GM19240 (cell line): ENCODE measurements around the gene S100A16.
A peak's percentile ranks its signal among the peaks of the same experiment; 100 is the strongest.
"Not testable (repeated sequence)": the region's sequence is repeated elsewhere in the genome, so short reads cannot be mapped to it uniquely, and the experiment has no call there.

Source experiments
- DNase-seq: peaks from one replicate; pipeline ENCODE4 v3.0.0; 2011; ENCODE audit warnings: low spot score; ENCODE audit not compliant: insufficient read length

S100A16 gene

DNA sequence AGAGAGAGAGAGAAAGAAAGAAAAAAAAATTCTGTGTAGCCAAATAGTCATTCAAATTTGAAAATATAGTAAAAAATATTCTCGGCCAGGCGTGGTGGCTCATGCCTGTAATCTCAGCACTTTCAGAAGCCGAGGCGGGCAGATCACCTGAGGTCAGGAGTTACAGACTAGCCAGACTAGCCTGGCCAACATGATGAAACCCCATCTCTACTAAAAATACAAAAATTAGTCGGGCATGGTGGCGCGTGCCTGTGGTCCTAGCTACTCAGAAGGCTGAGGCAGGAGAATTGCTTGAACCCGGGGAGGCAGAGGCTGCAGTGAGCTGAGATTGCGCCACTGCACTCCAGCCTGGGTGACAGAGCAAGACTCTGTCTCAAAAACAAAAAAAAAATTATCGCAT, 24.9 kb downstream of the S100A16 start:
- DNase-seq: not testable (repeated sequence)

DNA sequence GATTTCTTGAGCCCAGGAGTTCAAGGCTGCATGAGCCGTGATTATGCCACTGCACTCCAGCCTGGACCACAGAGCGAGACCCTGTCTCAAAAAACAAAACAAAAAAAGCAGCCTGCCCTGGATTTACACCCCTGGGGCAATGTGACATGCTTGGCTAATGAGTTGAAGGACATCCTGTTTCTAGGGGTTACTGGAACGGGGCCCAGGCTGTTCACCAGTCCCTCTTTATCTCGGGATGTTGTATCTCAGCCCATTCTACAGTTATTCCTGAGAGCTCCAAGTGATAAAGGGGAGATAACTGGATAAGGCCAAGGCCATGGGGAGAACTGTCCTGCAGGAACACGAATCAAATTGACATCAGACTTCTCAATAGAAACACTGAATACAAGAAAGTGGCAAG, 25.6 kb downstream of the S100A16 start:
- no peak for DNase-seq

DNA sequence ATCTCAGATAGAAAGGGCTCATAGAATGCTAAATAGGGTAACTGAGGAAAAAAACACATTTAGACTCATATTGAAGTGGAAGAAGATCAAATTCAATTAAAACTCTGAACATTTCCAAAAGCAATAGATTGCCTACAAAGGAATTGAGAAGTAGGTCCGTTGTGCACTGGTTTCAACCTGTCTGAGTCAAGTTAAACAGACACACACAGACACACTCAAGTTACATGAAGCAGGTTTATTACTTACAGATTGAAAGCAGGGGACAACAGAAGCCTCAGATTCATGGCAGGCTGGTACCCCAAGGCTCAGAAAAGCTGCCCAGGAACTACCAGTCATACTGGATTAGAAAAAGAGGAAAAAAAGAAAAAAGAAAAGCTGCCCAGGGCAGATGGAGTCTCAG, 26.6 kb downstream of the S100A16 start:
- DNase-seq: no peak

DNA sequence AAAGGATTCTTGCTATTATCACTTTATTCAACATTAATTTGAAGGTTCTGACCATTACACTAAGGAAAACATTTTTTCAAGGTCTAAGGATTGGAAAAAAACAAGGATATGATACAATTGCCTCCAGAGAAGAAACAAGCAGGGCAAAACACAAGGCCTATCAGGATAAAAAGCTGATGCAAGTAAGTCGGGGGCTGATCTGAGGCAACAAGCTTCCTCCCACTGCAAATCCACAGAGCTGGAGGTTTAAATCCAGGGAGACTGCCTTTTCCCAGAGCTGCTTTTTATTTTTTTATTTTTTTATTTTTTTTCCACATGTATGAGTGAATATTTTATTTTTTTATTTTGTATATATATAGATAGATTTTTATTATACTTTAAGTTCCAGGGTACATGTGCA, 27.9 kb downstream of the S100A16 start:
- no peak for DNase-seq

DNA sequence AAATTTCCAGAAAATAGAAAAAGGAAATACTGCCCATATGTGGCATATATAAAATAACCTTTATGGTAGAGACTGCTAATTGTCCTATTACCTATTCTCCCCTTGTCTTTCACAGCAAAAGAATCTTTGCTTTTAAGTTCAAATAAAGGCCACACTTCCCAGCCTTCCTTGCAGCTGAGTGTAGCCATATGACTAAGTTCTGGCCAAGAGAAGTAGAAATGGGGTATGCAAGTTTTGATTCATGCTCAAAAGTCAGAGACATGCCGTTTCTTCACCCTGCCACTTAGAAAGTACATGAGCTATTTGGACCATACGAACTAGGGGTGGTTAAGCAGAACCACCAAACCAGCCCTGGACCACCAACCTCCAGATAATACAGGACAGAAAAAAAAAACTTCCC, 29.0 kb downstream of the S100A16 start:
- no peak for DNase-seq

DNA sequence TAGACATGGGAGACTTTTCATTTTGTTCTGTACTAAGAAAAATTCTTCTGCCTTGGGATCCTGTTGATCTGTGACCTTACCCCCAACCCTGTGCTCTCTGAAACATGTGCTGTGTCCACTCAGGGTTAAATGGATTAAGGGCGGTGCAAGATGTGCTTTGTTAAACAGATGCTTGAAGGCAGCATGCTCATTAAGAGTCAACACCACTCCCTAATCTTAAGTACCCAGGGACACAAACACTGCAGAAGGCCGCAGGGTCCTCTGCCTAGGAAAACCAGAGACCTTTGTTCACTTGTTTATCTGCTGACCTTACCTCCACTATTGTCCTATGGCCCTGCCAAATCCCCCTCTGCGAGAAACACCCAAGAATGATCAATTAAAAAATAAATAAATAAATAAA, 29.4 kb downstream of the S100A16 start:
- DNase-seq: not testable (repeated sequence)

DNA sequence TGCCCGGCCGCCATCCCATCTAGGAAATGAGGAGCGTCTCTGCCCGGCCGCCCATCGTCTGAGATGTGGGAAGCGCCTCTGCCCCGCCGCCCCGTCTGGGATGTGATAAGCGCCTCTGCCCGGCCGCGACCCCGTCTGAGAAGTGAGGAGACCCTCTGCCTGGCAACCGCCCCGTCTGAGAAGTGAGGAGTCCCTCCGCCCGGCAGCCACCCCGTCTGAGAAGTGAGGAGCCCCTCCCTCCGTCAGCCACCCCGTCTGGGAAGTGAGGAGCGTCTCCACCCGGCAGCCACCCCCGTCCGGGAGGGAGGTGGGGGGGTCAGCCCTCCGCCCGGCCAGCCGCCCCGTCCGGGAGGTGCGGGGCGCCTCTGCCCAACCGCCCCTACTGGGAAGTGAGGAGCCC, 30.1 kb downstream of the S100A16 start:
- not testable (repeated sequence) for DNase-seq

DNA sequence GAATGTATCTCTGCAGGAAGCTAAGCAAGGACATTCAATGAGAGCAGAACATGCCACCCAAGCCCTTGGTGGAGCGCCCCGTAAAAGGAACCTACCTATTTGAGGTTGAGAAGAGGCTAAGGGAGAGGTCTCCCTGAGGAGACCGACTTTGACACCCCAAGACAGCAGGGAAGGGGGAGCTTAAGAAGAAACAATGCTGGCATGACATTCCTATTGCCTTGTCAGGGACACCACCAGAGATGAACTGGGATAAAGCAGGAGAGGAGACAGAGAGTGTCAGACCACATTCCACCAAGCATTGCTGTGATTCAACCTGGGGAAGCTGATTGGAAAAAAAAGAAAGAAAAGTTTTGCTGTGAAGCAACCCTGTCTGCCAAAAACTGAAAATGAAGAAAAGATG, 34.0 kb downstream of the S100A16 start:
- DNase-seq: no peak

DNA sequence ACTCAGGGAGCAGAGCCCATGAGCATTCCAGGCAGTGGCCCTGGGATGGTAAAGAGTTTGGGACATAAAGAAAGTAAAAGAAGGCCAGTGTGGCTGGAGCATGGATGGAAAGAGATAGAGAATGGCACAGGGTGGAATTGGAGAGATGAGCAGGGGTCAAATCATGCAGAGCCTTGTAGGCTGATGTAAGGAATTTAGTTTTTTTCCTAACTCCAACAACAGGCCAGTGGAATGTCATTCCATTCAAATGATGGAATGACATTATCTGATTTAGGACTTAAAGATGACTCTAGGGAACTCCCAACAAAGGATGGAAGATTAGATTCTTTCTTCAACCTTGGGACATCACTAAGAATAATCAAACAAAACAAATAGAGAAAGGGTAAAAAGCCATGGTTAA, 34.4 kb downstream of the S100A16 start:
- no peak for DNase-seq

DNA sequence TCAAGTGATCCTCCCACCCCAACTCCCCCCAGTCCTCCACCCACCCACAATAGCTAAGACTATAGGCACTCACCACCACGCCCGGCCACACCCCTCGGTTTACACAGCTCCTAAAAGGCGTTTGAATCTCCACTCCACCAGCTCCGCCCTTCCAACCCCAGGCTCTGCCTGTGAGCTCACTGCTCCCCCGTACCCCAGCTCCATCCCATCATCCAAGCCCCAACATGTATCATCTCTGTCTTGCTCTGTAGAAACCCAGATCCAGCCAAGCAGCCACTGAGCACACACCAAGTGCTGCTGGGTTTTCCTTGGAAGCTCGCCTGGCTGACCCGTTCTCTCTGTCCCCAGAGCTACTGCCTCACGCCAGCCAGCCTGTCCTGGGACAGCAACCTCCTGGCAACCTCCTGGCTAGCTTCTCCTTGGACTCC, 35.3 kb downstream of the S100A16 start:
- DNase-seq: no peak

DNA sequence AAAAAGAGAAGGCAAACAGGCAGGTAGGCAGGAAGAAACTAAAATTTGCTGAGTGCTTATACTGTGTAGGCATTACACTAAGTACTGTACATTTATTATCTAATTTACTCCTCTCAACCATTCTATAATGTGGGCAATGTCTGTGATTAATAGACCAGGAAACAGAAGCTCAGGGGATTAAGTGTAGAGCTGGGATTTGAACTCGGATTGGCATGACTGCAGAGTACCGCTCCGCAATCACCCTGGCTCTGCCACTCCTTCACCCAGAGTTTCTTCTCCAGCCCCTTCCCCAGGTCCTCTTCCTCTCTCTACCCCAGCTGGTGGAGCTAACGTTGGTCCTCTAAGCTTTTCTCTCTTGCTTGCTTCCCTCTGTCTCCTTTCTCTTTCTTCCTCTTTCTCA, 35.8 kb downstream of the S100A16 start:
- DNase-seq: no peak

DNA sequence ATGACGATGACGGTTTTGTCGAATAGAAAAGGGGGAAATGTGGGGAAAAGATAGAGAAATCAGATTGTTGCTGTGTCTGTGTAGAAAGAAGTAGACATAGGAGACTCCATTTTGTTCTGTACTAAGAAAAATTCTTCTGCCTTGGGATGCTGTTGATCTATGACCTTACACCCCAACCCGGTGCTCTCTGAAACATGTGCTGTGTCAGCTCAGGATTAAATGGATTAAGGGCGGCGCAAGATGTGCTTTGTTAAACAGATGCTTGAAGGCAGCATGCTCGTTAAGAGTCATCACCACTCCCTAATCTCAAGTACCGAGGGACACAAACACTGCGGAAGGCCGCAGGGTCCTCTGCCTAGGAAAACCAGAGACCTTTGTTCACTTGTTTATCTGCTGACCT, 37.4 kb downstream of the S100A16 start:
- not testable (repeated sequence) for DNase-seq

DNA sequence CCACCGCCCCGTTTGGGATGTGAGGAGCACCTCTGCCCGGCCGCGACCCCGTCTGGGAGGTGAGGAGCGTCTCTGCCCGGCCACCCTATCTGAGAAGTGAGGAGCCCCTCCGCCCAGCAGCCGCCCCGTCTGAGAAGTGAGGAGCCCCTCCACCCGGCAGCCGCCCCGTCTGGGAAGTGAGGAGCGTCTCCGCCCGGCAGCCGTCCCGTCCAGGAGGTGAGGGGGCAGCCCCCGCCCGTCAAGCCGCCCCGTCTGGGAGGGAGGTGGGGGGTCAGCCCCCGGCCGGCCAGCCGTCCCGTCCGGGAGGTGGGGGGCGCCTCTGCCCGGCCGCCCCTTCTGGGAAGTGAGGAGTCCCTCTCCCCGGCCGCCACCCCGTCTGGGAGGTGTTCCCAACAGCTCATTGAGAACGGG, 37.9 kb downstream of the S100A16 start:
- DNase-seq: not testable (repeated sequence)

DNA sequence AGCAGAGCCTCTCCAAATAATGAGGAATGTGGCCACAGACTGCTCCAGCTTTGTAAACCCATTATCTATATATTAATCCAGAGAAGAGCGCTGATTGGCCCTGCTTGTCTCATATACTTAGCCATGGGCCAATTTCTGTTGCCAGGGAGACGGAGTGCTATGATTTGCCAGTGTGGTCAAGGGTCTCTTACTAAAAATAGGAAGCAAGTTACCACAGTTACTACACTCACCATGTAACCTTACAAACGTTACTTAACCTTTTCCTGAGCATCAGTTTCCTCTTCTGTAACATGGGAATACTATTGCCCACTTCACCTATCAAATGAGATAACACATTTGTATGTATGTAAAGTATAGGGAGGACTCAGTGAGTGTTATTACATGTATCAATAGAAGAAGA, 39.6 kb downstream of the S100A16 start:
- no peak for DNase-seq

DNA sequence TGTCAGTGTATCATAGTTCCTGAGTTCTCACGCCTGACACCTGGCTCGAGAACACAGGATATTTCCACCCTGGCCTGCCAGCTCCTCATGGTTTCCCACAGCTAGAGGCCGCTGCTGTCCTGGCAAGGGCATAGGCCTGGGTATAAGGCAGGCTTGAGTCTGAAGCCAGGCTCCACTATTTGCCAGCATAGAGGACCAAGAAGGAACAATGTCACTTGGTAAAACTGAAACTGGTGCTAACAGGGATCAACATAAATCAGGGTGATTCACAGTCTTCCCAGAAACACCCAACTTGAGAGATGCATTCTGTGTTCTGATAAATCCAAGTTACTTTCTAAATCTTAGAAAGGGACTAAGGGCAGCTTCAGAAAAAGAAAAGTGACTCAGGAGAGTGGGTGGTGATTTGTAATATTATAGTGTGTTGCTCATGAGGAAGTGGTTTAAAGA, 40.3 kb downstream of the S100A16 start:
- DNase-seq: peak; percentile 61

DNA sequence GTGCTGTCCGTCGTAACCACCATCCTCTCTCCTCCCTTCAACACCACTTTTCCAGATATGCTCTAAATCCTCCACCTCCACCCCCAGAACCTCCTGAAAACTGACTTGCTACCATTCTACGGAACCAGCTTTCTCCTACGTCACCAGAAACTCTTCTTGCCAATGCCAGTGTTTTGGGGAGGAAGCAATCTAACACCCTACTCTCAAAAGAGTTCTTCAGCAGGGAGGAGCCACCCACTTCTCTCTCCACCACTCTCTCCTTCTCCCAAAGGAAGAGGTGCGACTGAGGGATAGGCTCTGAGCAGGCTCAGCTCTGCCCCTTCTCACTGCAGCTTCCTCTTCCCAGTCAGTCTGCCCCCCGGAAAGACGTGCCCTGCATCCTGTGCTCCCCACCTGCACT, 41.2 kb downstream of the S100A16 start:
- DNase-seq: no peak

DNA sequence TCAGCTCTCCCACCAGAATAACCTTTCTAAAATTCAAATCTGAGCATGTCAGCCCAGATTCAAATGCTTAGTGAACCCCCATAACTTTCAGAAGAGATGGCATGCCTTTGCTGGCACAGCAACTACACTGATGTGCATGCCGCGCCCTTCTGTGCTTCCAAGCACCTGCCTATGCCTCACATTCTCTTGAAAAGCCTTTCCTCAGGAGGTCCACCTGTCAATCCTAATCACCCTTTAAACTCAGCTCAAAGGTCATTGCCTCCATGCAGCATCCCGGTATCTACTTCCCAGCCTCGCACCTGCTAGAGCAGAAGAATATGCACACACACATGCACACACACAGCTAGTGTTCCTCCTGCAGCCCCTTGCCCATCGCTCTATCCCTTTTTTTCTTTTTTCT, 42.1 kb downstream of the S100A16 start:
- no peak for DNase-seq

DNA sequence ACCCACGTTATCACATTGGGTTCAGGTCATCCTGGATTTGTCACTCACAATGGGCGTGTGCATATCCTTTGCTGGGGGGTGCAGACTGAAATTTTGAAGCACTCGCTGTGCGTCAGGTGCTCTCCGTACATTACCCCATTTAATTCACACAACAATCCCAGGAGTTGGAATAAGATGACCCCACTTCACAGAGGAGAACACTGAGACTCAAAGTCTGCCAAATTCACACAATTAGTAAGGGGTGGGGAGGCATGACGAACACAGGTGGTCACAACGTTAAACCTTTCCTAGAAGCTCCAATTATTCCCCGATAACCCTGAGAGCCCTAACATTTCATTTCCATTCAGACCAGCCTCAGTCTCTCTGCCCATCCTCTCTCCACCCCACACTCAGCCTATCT, 43.5 kb downstream of the S100A16 start:
- DNase-seq: no peak

DNA sequence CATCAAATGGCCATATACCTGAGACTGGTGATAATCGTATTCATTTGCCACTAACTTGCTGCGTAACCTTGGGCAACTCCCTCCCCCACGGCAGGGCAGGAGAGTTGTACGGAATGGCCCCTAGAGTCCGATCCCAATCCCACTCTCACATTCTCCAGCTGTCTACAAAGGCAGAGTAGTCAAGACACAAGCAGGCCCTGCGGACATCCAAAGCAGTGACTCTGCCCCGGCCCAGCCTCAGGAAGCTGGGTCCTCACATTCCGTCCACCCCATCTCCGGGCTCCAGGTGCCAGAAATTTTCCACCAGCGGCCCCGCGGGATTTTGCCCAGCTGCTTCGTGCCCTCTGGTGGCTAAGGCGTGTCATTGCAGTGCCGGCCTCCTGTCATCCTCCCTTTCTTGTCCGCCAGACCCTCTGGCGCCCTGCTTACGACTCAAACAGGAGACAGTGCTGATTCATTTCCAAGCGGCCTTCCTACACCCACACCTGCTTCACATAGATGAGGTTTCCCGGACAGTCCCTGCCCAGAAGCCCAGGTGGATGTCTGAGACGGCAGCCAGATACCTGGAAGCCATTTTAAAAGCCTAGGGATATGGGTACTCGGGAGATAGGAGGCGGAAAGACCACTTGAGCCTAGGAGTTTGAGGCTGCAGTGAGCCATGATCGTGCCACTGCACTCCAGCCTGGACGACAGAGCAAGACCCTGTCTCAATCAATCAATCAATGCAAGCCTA, 44.4 kb downstream of the S100A16 start:
- peak; percentile 85 for DNase-seq

DNA sequence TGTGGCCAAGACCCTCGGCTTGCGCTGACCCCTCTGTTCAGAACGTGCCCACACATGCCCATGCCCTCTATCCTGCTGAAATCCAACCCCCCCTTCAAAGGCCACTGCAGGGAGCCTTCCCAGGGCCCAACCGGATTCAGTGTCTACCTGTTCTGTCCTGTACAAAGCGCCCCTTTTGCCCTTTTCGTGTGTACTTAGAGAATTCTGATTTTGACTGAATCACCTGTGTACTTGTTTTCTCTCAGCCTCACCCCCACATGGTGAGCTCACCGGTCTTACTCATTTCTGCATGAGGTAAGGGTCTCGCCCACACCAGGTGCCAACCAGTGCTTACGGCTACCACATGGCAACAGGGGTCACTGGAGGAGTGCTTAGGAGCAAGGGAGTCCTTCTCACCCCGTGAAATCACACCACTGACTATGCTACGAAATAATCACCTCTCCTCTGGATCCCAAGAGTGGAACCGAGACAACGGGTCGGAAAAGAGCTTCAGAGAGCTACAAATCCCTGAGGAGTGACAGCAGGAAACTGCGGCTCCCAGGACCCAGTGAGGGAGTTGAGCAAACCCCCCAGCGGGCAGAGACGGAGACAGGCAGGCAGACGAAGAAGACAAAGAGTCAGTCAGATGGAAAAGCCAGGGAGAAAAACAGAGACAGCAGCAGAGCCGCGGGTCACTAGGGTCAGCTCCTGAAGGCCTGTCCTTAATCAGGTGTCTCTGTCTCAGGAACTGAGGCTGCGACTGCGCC, 45.1 kb downstream of the S100A16 start:
- no peak for DNase-seq

DNA sequence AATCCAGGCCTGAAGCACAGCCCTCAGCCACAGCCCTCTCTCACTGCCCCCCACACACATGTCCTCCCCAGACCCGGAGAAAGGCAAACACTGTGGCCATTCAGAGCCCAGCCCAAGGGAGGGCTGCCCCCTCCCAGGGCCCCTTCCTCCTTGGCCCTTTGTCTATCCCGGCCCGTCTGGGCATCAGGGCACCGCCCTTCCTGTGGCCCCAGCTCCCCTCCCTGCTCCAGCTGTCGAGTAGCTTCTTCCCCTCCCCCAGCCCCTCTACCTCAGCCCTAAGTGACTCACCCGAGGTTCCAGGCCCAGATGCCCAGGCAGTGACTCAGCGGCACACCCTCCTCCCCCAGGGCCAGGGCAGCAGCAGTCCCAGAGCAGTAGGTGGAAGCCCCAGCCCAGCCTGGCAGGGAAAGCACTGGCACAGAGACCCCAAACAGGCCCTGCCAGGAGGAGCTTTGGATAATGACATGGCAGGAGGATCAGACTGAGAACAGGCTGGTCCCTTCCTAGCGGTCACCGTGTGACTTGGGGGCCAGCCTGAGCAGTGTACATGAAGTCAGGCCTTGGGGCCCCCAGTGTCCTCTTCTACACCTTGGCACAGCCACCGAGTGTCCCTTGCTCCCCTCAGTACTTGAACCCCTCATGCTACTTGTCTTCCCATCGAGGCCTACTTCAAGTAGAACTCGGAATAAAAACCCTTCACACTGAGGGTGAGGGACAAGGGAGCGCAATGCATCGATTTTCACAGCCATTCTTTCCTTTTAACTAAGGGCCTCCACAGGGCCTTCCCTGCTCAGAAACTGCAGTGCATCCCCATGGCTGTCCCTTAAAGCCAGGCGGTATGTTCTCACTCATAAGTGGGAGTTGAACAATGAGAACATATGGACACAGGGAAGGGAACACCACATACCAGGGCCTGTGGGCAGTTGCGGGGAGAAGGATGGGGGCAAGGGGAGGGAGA, 46.2 kb downstream of the S100A16 start:
- no peak for DNase-seq
